ENCODE measurements around the gene RSPO1.

- TF ChIP-seq, protein P1, sequence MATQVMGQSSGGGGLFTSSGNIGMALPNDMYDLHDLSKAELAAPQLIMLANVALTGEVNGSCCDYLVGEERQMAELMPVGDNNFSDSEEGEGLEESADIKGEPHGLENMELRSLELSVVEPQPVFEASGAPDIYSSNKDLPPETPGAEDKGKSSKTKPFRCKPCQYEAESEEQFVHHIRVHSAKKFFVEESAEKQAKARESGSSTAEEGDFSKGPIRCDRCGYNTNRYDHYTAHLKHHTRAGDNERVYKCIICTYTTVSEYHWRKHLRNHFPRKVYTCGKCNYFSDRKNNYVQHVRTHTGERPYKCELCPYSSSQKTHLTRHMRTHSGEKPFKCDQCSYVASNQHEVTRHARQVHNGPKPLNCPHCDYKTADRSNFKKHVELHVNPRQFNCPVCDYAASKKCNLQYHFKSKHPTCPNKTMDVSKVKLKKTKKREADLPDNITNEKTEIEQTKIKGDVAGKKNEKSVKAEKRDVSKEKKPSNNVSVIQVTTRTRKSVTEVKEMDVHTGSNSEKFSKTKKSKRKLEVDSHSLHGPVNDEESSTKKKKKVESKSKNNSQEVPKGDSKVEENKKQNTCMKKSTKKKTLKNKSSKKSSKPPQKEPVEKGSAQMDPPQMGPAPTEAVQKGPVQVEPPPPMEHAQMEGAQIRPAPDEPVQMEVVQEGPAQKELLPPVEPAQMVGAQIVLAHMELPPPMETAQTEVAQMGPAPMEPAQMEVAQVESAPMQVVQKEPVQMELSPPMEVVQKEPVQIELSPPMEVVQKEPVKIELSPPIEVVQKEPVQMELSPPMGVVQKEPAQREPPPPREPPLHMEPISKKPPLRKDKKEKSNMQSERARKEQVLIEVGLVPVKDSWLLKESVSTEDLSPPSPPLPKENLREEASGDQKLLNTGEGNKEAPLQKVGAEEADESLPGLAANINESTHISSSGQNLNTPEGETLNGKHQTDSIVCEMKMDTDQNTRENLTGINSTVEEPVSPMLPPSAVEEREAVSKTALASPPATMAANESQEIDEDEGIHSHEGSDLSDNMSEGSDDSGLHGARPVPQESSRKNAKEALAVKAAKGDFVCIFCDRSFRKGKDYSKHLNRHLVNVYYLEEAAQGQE (IDR thresholded peaks at IDR 0.05; ENCODE audit: borderline replicate concordance), result no peak
- no peak for TF ChIP-seq CTCF (IDR thresholded peaks at IDR 0.05; ENCODE audit: poor library complexity, severe bottlenecking)
- no peak for TF ChIP-seq EP300 (conservative IDR thresholded peaks at IDR 0.05; ENCODE audit: poor library complexity, severe bottlenecking)
- no peak for TF ChIP-seq POLR2AphosphoS5 (IDR thresholded peaks at IDR 0.05)
- TF ChIP-seq SMC3 (conservative IDR thresholded peaks at IDR 0.05; ENCODE audit: poor library complexity), result no peak
- TF ChIP-seq RAD21 (conservative IDR thresholded peaks at IDR 0.05), result no peak
- TF ChIP-seq EZH2 (IDR thresholded peaks at IDR 0.05; ENCODE audit: borderline replicate concordance, insufficient read depth, low read length, poor library complexity, severe bottlenecking), result no peak
- no peak for TF ChIP-seq TAF1 (IDR thresholded peaks at IDR 0.05; ENCODE audit: low read depth)
These were observed 22.5 kb downstream of the RSPO1 start for GRCh38 chr1:37612186-37612585.

Measured in neural cell (in vitro differentiated cells).